Adrenal gland (tissue), 5 donors: ENCODE results near the gene CTNND1.

Experiments used
- POLR2A ChIP-seq, 2 donors: fragments of 450-650 bp; IDR thresholded peaks; one replicate each; pipeline ENCODE4 v1.6.1; 2017; ENCODE audit warnings: antibody characterized with exemption in 2 of 2, mild to moderate bottlenecking in 2 of 2, moderate library complexity in 1 of 2
- TF ChIP-seq, protein P1 (sequence below), 6 experiments: fragments of 450-650 bp in 4 of 6; fragments of 200-600 bp in 2 of 6; sonication (generic) in 1 of 6; IDR thresholded peaks; 1 replicate in 5 of 6; 2 replicates in 1 of 6; pipeline versions ENCODE4 v1.5.1 to v1.8.0; 2016 to 2021; ENCODE audit warnings: antibody characterized with exemption in 6 of 6, mild to moderate bottlenecking in 2 of 6, moderate library complexity in 1 of 6
- donor health status: DM: no; HTN: no; CAD: no.

DNA sequence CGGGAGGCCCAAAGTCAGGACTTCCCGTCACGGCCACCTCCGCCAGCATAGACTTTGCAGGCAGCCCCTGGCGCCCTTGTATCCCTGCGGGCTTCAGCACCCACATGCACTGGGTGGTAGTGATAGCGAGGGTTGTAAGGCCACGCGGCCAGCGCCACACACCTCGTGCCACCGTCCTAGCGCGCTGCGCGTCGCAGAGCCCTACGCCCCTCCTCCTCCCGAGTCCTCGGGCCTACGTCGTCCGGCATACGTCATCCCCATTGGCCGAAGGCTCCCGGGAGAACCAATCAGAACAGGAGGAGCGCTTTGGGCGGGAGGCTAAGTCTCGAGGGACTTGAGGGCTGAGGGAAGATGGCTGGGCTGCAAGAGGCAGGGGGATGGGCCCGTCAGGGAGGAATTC is 8.6 kb upstream of the CTNND1 start:
- TF ChIP-seq POLR2A (IDR thresholded peaks at IDR 0.05) = no peak
- TF ChIP-seq, protein P1, sequence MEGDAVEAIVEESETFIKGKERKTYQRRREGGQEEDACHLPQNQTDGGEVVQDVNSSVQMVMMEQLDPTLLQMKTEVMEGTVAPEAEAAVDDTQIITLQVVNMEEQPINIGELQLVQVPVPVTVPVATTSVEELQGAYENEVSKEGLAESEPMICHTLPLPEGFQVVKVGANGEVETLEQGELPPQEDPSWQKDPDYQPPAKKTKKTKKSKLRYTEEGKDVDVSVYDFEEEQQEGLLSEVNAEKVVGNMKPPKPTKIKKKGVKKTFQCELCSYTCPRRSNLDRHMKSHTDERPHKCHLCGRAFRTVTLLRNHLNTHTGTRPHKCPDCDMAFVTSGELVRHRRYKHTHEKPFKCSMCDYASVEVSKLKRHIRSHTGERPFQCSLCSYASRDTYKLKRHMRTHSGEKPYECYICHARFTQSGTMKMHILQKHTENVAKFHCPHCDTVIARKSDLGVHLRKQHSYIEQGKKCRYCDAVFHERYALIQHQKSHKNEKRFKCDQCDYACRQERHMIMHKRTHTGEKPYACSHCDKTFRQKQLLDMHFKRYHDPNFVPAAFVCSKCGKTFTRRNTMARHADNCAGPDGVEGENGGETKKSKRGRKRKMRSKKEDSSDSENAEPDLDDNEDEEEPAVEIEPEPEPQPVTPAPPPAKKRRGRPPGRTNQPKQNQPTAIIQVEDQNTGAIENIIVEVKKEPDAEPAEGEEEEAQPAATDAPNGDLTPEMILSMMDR (IDR thresholded peaks at IDR 0.05) = no peak
